ENCODE data around the gene KRTAP10-4.
"Not testable (repeated sequence)": the region's sequence is repeated elsewhere in the genome, so short reads cannot be mapped to it uniquely, and the experiment has no call there.

KRTAP10-4 gene

GRCh38 chr21:44573630-44574456 is at the start of gene KRTAP10-4:
TSS of gene KRTAP10-4 (plus strand) at chr21:44573729. CDS start at chr21:44573759, 30 bp downstream.
- not testable (repeated sequence) for DNase-seq (ENCODE audit: low read depth in 3 of 3, low spot score in 1 of 3)

- no peak for DNase-seq (ENCODE audit: low read depth in 3 of 3, low spot score in 1 of 3)
Observed at GRCh38 chr21:44524414-44525371, 48.8 kb upstream of the KRTAP10-4 start.

- DNase-seq (ENCODE audit: low read depth in 3 of 3, low spot score in 1 of 3), result no peak
Observed at GRCh38 chr21:44525391-44526095, 48.0 kb upstream of the KRTAP10-4 start.

- no peak for DNase-seq (ENCODE audit: low read depth in 3 of 3, low spot score in 1 of 3)
Observed at GRCh38 chr21:44526096-44526997, 47.2 kb upstream of the KRTAP10-4 start.

GRCh38 chr21:44527156-44527982 is 46.2 kb upstream of the KRTAP10-4 start:
- DNase-seq (ENCODE audit: low read depth in 3 of 3, low spot score in 1 of 3), result no peak

GRCh38 chr21:44527983-44528633 is 45.4 kb upstream of the KRTAP10-4 start:
- DNase-seq (ENCODE audit: low read depth in 3 of 3, low spot score in 1 of 3), result no peak

- DNase-seq (ENCODE audit: low read depth in 3 of 3, low spot score in 1 of 3), result no peak
Observed at GRCh38 chr21:44528634-44528995, 44.9 kb upstream of the KRTAP10-4 start.

- no peak for DNase-seq (ENCODE audit: low read depth in 3 of 3, low spot score in 1 of 3)
Observed at GRCh38 chr21:44529011-44529421, 44.5 kb upstream of the KRTAP10-4 start.

GRCh38 chr21:44529503-44530125 is 43.9 kb upstream of the KRTAP10-4 start:
- DNase-seq (ENCODE audit: low read depth in 3 of 3, low spot score in 1 of 3), result no peak

- no peak for DNase-seq (ENCODE audit: low read depth in 3 of 3, low spot score in 1 of 3)
Observed at GRCh38 chr21:44530221-44530902, 43.2 kb upstream of the KRTAP10-4 start.

- no peak for DNase-seq (ENCODE audit: low read depth in 3 of 3, low spot score in 1 of 3)
Observed at GRCh38 chr21:44530903-44531605, 42.5 kb upstream of the KRTAP10-4 start.

- no peak for DNase-seq (ENCODE audit: low read depth in 3 of 3, low spot score in 1 of 3)
Observed at GRCh38 chr21:44531606-44532564, 41.6 kb upstream of the KRTAP10-4 start.

GRCh38 chr21:44532712-44533111 is 40.8 kb upstream of the KRTAP10-4 start:
- no peak for DNase-seq (ENCODE audit: low read depth in 3 of 3, low spot score in 1 of 3)

GRCh38 chr21:44533121-44533890 is 40.2 kb upstream of the KRTAP10-4 start:
- DNase-seq (ENCODE audit: low read depth in 3 of 3, low spot score in 1 of 3), result no peak

- no peak for DNase-seq (ENCODE audit: low read depth in 3 of 3, low spot score in 1 of 3)
Observed at GRCh38 chr21:44533891-44534627, 39.5 kb upstream of the KRTAP10-4 start.

Measured in stimulated activated CD4-positive, alpha-beta T cell treated with anti-CD3 and anti-CD28 coated beads, TNF-alpha, amount 100 ng/mL, for 1 hour (primary cell).